Muscle layer of duodenum (tissue), 2 donors: Measurements from ENCODE around the gene DPYSL4.

Experiments
- H3K27ac ChIP-seq: one replicate; pipeline ENCODE4 v1.7.0; 2013; ENCODE audit warnings: mild to moderate bottlenecking, low read length
- H3K27me3 ChIP-seq: one replicate; pipeline ENCODE4 v1.7.0; 2013; ENCODE audit warnings: low read depth, mild to moderate bottlenecking, control low read depth, low read length
- H3K36me3 ChIP-seq, 2 donors: one replicate each; pipeline ENCODE4 v1.7.0; 2013; ENCODE audit warnings: low read length in 2 of 2, control low read depth in 1 of 2, mild to moderate bottlenecking in 1 of 2; ENCODE audit not compliant: insufficient read depth in 2 of 2, control insufficient read depth in 1 of 2
- H3K4me1 ChIP-seq, 2 donors: one replicate each; pipeline ENCODE4 v1.7.0; 2013; ENCODE audit warnings: low read length in 2 of 2, mild to moderate bottlenecking in 2 of 2, control low read depth in 1 of 2, moderate library complexity in 1 of 2; ENCODE audit not compliant: insufficient read depth in 2 of 2, control insufficient read depth in 1 of 2
- H3K4me3 ChIP-seq, 2 donors: one replicate each; pipeline ENCODE4 v1.7.0; 2013; ENCODE audit warnings: low read length in 2 of 2, low read depth in 1 of 2, mild to moderate bottlenecking in 1 of 2
- H3K9me3 ChIP-seq, 2 donors: one replicate each; pipeline ENCODE4 v1.7.0; 2013; ENCODE audit warnings: low read length in 2 of 2, control low read depth in 1 of 2, mild to moderate bottlenecking in 1 of 2; ENCODE audit not compliant: control insufficient read depth in 1 of 2
- donor health status: healthy.

The DPYSL4 gene

DNA sequence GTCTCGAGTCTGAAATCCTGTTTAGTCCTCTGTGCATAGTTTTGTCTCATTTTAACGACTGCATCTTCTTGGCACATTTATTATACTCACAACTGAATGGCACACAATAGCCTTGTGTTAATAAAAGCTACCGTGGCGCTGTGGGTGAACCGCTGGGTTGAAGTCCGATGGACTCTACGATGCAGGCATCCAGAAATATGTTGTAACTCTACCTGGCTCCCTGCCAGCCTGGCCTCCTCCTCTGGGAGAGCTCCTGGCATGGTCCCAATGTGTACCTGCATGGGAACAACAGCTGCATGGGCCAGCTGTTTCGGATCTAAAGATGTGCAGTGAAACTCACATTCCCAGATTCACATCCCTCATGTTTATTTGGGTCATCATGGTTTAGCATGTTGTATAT, 3.7 kb upstream of the DPYSL4 start:
- H3K9me3 ChIP-seq: no peaks in the 10 kb centered on the region
- H3K4me3 ChIP-seq: no peak overlapping the region
- H3K36me3 ChIP-seq: no peaks in the 10 kb centered on the region
- H3K4me1 ChIP-seq: peaks cover 0 to 24% of the 10 kb centered on the region in 2 donors
- H3K27ac ChIP-seq: no peak overlapping the region
- H3K27me3 ChIP-seq: peaks cover 13% of the 10 kb centered on the region

DNA sequence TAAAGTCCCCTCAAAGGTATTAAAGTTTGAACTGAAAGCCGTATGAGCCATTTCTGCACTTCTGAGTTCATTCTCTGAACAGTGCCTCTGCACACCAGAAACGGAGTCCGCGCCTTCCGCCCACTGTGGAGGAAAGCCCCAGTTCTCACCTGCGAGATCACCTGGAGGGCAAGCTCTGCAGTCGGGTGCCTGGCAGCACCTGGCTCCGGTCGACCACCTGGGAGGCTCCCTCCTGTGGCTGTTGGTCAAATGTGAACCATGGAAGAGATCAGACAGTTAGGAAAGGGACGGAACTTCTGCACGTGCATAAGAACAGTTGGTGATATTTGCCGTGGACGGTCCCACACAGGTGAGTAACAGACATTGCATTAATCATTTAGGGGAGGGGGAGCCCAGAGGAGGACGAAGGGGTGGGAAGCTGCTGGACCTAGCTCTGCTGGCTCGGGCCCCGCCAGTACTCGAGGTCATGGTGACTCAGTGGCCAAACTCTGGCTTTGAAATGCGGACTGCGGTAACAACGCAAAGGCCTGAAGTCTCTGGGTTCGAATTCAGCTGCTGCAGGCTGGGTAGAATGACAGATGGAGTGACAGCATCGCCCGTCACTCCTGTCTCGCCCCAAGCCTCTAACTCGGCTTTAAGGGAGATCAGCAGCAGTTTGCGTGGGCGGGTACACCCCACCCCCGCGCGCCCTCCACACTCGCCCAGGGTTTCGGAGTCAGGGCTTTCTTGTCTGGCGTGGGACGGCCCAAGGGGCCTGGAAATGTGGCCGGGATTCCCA, 1.7 kb upstream of the DPYSL4 start:
- H3K27ac ChIP-seq: no peak overlapping the region
- no peaks in the 10 kb centered on the region for H3K36me3 ChIP-seq
- H3K27me3 ChIP-seq: peaks cover 26% of the 10 kb centered on the region
- H3K9me3 ChIP-seq: no peaks in the 10 kb centered on the region
- peaks cover 0 to 27% of the 10 kb centered on the region in 2 donors for H3K4me1 ChIP-seq
- H3K4me3 ChIP-seq: no peak overlapping the region

GRCh38 chr10:132185601-132186487, 904 bp upstream of the DPYSL4 start:
- Histone ChIP-seq H3K4me1 (peaks cover 0 to 27% of the 10 kb centered on the region in 2 donors), H3K27ac (no peak overlapping the region), H3K9me3 (no peaks in the 10 kb centered on the region), H3K4me3 (peak overlapping the region in 1 of 2 donors; percentile 60), H3K27me3 (peaks cover 26% of the 10 kb centered on the region), H3K36me3 (no peaks in the 10 kb centered on the region)

DNA sequence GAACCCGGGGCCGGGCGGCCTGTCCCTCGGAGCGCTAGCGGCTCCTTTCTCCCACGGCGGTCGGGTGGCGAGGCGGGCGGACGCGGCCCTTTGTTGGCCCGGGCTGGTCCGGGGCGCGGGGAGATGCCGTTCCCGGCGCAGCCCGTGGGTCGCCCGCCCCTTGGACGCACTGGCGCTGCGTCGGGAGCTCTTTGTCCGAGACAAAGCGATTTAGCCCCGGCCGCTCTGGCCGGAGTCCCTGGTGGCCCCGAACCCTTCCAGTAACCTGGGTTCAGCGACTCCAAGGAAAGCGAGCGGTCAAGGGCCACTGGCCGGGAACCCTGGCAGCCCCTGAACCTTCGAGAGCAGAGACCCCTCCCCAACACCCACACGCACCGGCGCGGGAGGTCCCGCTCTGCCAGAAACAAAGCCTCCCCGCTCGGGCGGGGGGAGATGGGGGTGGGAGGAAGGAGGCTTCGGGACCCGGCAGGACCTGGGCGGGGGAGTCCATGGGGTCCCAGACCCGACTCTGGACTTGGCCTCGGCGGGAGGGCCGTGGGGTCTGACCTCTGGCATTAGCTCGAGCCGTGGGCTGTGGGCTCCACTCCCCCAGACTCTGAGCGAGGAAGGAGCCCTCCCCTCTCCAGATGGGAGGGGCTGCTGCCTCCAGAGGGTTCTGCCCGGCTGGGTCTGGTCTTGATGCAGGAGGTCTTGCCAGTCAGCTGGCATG, 836 bp downstream of the DPYSL4 start:
- no peak overlapping the region for H3K27ac ChIP-seq

DNA sequence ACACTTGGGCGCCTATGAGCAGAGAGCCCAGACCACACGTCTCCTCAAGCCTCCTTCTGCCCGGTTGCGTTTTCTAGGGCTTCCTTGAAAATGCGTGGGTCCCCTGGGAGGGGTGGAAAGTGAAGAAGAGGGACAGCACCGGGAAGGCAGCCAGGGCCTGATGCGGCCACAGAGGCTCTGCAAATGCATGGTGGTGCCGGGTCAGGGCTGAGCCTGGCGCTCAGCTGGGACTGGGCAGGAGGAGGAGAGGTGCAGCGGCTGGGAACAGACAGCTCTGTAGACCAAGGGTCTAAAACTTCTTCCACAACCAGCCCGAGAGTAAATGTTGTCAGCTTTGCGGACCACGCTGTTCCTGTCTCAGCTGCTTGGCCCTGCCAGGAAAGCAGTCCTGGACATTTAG, 1.6 kb downstream of the DPYSL4 start:
- peaks cover 0 to 27% of the 10 kb centered on the region in 2 donors for H3K4me1 ChIP-seq
- H3K9me3 ChIP-seq: no peaks in the 10 kb centered on the region
- H3K36me3 ChIP-seq: no peaks in the 10 kb centered on the region
- no peak overlapping the region for H3K27ac ChIP-seq
- peaks cover 26% of the 10 kb centered on the region for H3K27me3 ChIP-seq
- no peak overlapping the region for H3K4me3 ChIP-seq

More for the DNA sequence above, 836 bp downstream of the DPYSL4 start:
- H3K4me3 ChIP-seq: peak overlapping the region; percentile 16 to 52
- H3K36me3 ChIP-seq: no peaks in the 10 kb centered on the region
- H3K27me3 ChIP-seq: peaks cover 26% of the 10 kb centered on the region
- peaks cover 0 to 27% of the 10 kb centered on the region in 2 donors for H3K4me1 ChIP-seq
- no peaks in the 10 kb centered on the region for H3K9me3 ChIP-seq

GRCh38 chr10:132189016-132189415, 2.3 kb downstream of the DPYSL4 start:
- Histone ChIP-seq H3K27ac (no peak overlapping the region), H3K27me3 (peaks cover 26% of the 10 kb centered on the region), H3K36me3 (no peaks in the 10 kb centered on the region), H3K9me3 (no peaks in the 10 kb centered on the region), H3K4me3 (no peak overlapping the region), H3K4me1 (peaks cover 0 to 27% of the 10 kb centered on the region in 2 donors)

GRCh38 chr10:132189810-132190422, 3.2 kb downstream of the DPYSL4 start:
- peaks cover 0 to 27% of the 10 kb centered on the region in 2 donors for H3K4me1 ChIP-seq
- no peaks in the 10 kb centered on the region for H3K36me3 ChIP-seq
- no peak overlapping the region for H3K27ac ChIP-seq
- no peak overlapping the region for H3K4me3 ChIP-seq
- H3K27me3 ChIP-seq: peaks cover 23% of the 10 kb centered on the region
- H3K9me3 ChIP-seq: no peaks in the 10 kb centered on the region

DNA sequence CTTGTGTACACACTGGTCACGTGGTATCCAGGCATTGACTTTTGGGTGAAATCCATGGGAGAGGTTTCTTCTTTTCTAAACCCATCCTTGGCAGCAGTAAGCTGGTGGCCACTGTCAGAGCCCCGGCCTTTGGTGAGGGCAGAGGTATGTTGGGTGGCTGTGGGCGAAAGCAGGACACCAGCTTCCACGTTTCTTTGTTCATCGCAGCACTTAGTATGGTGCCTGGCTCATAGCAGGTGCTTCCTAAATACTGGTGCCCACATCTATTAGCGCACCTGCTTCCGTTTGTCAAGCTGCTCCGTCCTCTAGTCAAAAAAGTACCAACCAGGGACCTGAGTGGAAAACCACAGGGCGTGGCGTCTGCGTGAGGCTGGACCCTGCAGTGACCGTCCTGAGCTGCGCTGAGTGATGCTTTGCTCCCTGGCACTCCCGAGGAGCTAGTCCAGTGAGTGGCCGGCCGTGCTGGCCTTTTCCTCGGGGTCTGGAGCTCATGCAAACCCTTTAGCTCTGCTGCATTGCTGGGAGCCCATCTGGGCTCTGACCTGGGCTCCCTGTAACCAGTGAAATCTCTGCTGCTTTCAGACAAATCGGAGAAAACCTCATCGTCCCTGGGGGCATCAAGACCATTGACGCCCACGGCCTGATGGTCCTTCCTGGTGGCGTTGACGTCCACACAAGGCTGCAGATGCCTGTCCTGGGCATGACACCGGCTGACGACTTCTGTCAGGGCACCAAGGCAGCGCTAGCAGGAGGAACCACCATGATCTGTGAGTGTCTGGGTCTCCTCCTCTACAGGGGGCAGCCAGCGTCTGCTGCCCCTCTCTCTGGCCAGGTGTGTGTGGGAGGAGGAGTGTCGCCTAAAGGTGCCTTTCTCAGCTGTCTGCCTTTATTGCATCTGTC, 5.6 kb downstream of the DPYSL4 start:
- Histone ChIP-seq H3K4me1 (peaks cover 0 to 10% of the 10 kb centered on the region in 2 donors), H3K4me3 (no peak overlapping the region), H3K27me3 (peaks cover 18% of the 10 kb centered on the region), H3K36me3 (no peaks in the 10 kb centered on the region), H3K27ac (no peak overlapping the region), H3K9me3 (no peaks in the 10 kb centered on the region)

DNA sequence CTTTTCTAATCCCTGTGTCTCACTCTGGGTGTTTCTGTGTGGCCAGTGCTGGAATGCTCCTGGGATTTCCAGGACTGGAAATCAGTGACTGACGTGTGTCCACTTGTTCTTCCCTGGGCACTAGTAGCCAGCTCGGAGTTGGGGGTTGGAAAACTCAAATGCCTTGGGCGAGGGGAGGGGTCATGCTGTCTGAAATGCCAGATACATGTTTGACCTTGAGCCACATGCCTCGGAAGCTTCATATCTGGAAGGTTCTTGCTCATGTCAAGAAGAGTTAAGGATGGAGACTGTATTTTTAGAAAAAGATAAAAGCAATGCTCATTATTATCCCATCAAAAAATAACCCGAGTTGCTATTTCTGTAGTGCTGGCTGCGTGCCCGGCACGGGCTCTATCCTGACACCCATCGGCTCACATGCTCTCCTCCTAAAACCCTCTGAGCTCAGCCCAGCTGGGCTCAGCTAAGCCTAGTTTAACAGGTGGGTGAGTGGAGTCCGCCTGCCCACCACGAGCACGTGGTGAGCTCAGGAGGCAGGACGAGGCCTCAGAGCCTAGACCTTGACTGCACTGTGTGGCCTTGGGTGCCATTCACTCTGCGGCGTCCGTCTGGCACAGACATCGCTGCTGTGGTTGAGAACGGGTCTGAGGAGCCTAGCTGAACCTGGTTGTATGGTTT, 6.4 kb downstream of the DPYSL4 start:
- H3K9me3 ChIP-seq: no peaks in the 10 kb centered on the region
- no peak overlapping the region for H3K27ac ChIP-seq
- no peak overlapping the region for H3K4me3 ChIP-seq
- H3K4me1 ChIP-seq: peaks cover 0 to 2% of the 10 kb centered on the region in 2 donors
- peaks cover 11% of the 10 kb centered on the region for H3K27me3 ChIP-seq
- no peaks in the 10 kb centered on the region for H3K36me3 ChIP-seq
